Measurements from ENCODE around the gene TMEM87B. TPM values are rescaled to one million over a fixed set of nuclear protein-coding genes. Genes with fewer than 3 reads are reported as not detected.

Gene TMEM87B
- total RNA-seq, 2 donors from 2014 or later = 14.8 to 15.3 TPM

- no peak for TF ChIP-seq POLR2A (IDR thresholded peaks at IDR 0.05)
- TF ChIP-seq, protein P1, sequence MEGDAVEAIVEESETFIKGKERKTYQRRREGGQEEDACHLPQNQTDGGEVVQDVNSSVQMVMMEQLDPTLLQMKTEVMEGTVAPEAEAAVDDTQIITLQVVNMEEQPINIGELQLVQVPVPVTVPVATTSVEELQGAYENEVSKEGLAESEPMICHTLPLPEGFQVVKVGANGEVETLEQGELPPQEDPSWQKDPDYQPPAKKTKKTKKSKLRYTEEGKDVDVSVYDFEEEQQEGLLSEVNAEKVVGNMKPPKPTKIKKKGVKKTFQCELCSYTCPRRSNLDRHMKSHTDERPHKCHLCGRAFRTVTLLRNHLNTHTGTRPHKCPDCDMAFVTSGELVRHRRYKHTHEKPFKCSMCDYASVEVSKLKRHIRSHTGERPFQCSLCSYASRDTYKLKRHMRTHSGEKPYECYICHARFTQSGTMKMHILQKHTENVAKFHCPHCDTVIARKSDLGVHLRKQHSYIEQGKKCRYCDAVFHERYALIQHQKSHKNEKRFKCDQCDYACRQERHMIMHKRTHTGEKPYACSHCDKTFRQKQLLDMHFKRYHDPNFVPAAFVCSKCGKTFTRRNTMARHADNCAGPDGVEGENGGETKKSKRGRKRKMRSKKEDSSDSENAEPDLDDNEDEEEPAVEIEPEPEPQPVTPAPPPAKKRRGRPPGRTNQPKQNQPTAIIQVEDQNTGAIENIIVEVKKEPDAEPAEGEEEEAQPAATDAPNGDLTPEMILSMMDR (IDR thresholded peaks at IDR 0.05) = peak; percentile 32 to 64 (median 55)
- Histone ChIP-seq H3K36me3 (replicated peaks in 1 of 2; ENCODE audit: insufficient read depth in 1 of 2, low read depth in 2 of 2) (peaks cover 0 to 3% of the 10 kb centered on the region in 2 donors), H3K9me3 (no peaks in the 10 kb centered on the region), H3K27ac (no peak overlapping the region), H3K4me3 (no peak overlapping the region), H3K4me1 (no peaks in the 10 kb centered on the region), H3K27me3 (no peaks in the 10 kb centered on the region)
- intact Hi-C loops (cut with DNase I) = no loop called here
- DNase-seq (peak; percentile 27 to 59 (median 44)), ATAC-seq (no peak)
Observed at GRCh38 chr2:112121682-112122254, 66.7 kb downstream of the TMEM87B start.

DNA sequence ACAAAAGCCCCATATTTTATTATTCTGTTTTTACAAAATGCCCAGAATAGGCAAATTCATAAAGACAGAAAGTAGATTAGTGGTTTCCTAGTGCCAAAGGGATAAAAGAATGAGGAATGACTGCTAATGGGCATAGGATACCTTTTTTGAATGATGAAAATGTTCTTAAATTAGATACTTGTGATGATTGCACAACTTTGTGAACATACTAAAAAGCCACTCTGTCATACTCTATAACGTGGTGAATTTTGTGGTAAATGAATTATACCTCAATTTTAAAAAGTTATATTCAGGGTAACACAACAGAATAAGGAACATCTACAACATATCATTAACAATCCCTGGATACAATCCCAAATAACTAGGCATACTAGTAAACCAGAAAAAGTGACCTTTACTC lies 74.0 kb downstream of the TMEM87B start:
- Histone ChIP-seq H3K27ac (no peak overlapping the region), H3K4me1 (no peaks in the 10 kb centered on the region), H3K4me3 (no peak overlapping the region), H3K27me3 (no peaks in the 10 kb centered on the region), H3K36me3 (replicated peaks in 1 of 2; ENCODE audit: insufficient read depth in 1 of 2, low read depth in 2 of 2) (no peaks in the 10 kb centered on the region), H3K9me3 (no peaks in the 10 kb centered on the region)
- intact Hi-C loops (cut with DNase I) = no loop called here
- DNase-seq = no peak
- TF ChIP-seq, protein P1 (IDR thresholded peaks at IDR 0.05) = no peak
- no peak for TF ChIP-seq POLR2A (IDR thresholded peaks at IDR 0.05)
- no peak for ATAC-seq
- 70 to 82% methylated on average over 1 of the region's 1 CpG for WGBS, 2 donors

- intact Hi-C loops (cut with DNase I) = no loop called here
- H3K27ac ChIP-seq = no peak overlapping the region
Observed at GRCh38 chr2:112133344-112133743, 78.3 kb downstream of the TMEM87B start.

DNA sequence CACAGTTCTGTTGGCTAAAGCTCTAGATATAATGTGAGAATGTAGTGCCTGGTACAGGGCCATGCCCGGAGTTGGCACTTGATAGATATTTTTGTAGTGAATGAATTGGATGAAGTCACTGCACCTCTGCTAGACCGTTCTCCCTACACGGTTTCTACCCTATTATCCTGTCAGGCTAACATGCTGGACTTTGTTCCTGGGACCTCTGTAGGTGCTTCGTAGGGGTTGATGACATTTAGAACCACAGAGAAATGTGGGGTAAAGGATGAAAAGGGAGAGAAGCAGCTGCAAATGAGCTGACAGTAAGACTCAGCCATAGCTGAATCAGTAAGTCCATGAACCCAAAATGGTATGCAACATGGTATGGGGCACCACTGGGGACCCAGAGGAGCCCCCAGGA lies 79.1 kb downstream of the TMEM87B start:
- Histone ChIP-seq H3K4me3 (no peak overlapping the region), H3K9me3 (no peaks in the 10 kb centered on the region), H3K27me3 (no peaks in the 10 kb centered on the region), H3K27ac (no peak overlapping the region), H3K4me1 (peaks cover 11% of the 10 kb centered on the region), H3K36me3 (replicated peaks in 1 of 2; ENCODE audit: insufficient read depth in 1 of 2, low read depth in 2 of 2) (no peaks in the 10 kb centered on the region)
- TF ChIP-seq, protein P1 (IDR thresholded peaks at IDR 0.05) = no peak
- no peak for TF ChIP-seq POLR2A (IDR thresholded peaks at IDR 0.05)
- ATAC-seq (no peak), DNase-seq (no peak)
- 71 to 81% methylated on average over 4 of the region's 4 CpGs for WGBS, 2 donors
- intact Hi-C loops (cut with DNase I) = no loop called here

More at GRCh38 chr2:112133344-112133743, 78.3 kb downstream of the TMEM87B start:
- Histone ChIP-seq H3K9me3 (no peaks in the 10 kb centered on the region), H3K36me3 (replicated peaks in 1 of 2; ENCODE audit: insufficient read depth in 1 of 2, low read depth in 2 of 2) (no peaks in the 10 kb centered on the region), H3K4me1 (peaks cover 11% of the 10 kb centered on the region), H3K27me3 (no peaks in the 10 kb centered on the region), H3K4me3 (no peak overlapping the region)
- ATAC-seq = no peak
- TF ChIP-seq POLR2A (IDR thresholded peaks at IDR 0.05) = no peak
- TF ChIP-seq, protein P1 (IDR thresholded peaks at IDR 0.05) = no peak
- no peak for DNase-seq

DNA sequence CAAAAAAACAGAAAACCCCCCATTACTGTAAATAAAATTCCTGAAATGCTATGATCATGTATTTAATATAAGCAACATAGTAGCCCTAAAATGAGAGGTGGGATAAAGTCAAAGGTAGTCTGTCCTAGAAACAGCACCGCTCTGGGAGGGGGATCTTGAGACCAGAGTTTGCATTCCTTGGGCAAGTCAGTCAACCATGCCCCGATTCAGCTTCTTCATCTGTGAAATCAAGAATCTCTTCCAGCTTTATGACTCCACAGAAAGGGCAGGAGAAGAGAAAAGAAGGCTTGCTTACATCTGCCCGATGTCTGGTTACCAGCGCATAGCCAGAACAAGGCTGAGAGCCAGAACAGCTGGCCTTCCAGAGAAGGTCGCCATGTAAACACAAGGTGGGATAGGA lies 81.0 kb downstream of the TMEM87B start:
- no peak for TF ChIP-seq POLR2A (IDR thresholded peaks at IDR 0.05)
- TF ChIP-seq, protein P1 (IDR thresholded peaks at IDR 0.05) = no peak
- Histone ChIP-seq H3K36me3 (replicated peaks in 1 of 2; ENCODE audit: insufficient read depth in 1 of 2, low read depth in 2 of 2) (no peaks in the 10 kb centered on the region), H3K4me1 (peaks cover 11% of the 10 kb centered on the region), H3K4me3 (no peak overlapping the region), H3K27me3 (no peaks in the 10 kb centered on the region), H3K9me3 (no peaks in the 10 kb centered on the region), H3K27ac (no peak overlapping the region)
- 78% methylated on average over 5 of the region's 5 CpGs for WGBS, 2 donors
- intact Hi-C loops (cut with DNase I) = no loop called here
- ATAC-seq = no peak
- DNase-seq = no peak
